ENCODE measurements around the gene OVAAL. TPM values are rescaled to one million over a fixed set of nuclear protein-coding genes. Genes with fewer than 3 reads are reported as not detected.

The OVAAL gene
- total and polyA plus RNA-seq, 9 of the 15 experiments (the other 6 are each of a cell fraction or from before 2014, with no cell fraction given): 0.04 to 0.18 (median 0.08) TPM; not detected in 4

DNA sequence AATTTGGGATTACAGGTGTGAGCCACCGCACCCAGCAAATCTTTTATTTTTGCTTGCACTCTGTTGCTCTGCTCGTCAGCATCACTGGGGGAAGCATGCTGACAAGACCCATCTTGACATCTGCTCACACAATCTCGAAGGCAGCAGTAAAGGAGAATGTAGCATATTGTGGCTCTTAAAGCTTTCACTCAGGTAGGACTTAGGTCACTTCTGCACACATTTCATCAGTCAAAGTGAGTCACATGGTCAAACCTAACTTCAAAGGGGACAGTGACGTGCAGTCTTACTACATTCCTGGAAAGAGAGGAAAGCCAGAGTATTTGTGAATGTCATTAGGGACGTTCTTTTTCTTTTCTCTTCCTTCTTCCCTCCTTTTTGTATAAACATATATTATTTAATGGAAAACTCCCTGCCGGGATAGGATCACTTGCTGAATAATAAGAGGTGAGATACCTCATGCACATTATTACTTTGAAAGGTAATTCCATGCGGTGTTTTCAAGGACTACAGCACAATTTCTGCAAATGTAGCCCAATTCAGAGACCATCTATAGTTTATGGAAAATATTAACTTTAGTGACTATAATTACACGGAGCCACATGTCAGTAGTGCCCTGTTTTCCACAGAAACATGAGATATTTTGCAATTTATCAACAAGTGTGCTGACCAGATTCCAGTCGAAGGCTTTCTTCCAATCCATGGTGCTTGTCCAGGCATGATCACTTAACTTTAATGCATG is 37.1 kb upstream of the OVAAL start (continued):
- TF ChIP-seq, protein P1, sequence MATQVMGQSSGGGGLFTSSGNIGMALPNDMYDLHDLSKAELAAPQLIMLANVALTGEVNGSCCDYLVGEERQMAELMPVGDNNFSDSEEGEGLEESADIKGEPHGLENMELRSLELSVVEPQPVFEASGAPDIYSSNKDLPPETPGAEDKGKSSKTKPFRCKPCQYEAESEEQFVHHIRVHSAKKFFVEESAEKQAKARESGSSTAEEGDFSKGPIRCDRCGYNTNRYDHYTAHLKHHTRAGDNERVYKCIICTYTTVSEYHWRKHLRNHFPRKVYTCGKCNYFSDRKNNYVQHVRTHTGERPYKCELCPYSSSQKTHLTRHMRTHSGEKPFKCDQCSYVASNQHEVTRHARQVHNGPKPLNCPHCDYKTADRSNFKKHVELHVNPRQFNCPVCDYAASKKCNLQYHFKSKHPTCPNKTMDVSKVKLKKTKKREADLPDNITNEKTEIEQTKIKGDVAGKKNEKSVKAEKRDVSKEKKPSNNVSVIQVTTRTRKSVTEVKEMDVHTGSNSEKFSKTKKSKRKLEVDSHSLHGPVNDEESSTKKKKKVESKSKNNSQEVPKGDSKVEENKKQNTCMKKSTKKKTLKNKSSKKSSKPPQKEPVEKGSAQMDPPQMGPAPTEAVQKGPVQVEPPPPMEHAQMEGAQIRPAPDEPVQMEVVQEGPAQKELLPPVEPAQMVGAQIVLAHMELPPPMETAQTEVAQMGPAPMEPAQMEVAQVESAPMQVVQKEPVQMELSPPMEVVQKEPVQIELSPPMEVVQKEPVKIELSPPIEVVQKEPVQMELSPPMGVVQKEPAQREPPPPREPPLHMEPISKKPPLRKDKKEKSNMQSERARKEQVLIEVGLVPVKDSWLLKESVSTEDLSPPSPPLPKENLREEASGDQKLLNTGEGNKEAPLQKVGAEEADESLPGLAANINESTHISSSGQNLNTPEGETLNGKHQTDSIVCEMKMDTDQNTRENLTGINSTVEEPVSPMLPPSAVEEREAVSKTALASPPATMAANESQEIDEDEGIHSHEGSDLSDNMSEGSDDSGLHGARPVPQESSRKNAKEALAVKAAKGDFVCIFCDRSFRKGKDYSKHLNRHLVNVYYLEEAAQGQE (IDR thresholded peaks at IDR 0.05; ENCODE audit: borderline replicate concordance): 0 out of 2 replicates have a peak, but pooled peaks have one; percentile 3
- TF ChIP-seq, protein P1 (CRISPR knock-in tag; IDR thresholded peaks at IDR 0.05; ENCODE audit: low read depth): no peak
- TF ChIP-seq NCOA2 (IDR thresholded peaks at IDR 0.05; ENCODE audit: partially characterized antibody in 2 of 2) (no peak), EHMT2 (IDR thresholded peaks at IDR 0.05) (no peak), TCF3 (CRISPR knock-in tag; IDR thresholded peaks at IDR 0.05) (no peak), ZNF699 (CRISPR knock-in tag; IDR thresholded peaks at IDR 0.05; ENCODE audit: insufficient replicate concordance) (no peak), DMBX1 (CRISPR knock-in tag; IDR thresholded peaks at IDR 0.05; ENCODE audit: borderline replicate concordance) (0 out of 2 replicates have a peak, but pooled peaks have one; percentile 56), ZNF507 (tag; conservative IDR thresholded peaks at IDR 0.05) (no peak), NR2C1 (IDR thresholded peaks at IDR 0.05) (no peak), NR2C1 (tag; IDR thresholded peaks at IDR 0.05) (peak; percentile 22; the same call in 1 of the 2 replicates), L3MBTL2 (IDR thresholded peaks at IDR 0.05) (peak; percentile 82), CHD1 (IDR thresholded peaks at IDR 0.05; ENCODE audit: low read length) (no peak), POLR2B (IDR thresholded peaks at IDR 0.05; ENCODE audit: low read depth, partially characterized antibody) (no peak), LCOR (CRISPR knock-in tag; IDR thresholded peaks at IDR 0.05) (peak; percentile 14; the same call in 1 of the 2 replicates), SNIP1 (IDR thresholded peaks at IDR 0.05; ENCODE audit: low read depth) (no peak)
- TF ChIP-seq, protein P2, sequence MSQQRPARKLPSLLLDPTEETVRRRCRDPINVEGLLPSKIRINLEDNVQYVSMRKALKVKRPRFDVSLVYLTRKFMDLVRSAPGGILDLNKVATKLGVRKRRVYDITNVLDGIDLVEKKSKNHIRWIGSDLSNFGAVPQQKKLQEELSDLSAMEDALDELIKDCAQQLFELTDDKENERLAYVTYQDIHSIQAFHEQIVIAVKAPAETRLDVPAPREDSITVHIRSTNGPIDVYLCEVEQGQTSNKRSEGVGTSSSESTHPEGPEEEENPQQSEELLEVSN (IDR thresholded peaks at IDR 0.05; ENCODE audit: borderline replicate concordance in 1 of 2, extremely low read depth in 1 of 2, insufficient read depth in 1 of 2, insufficient read length in 1 of 2, low read depth in 1 of 2, low read length in 1 of 2, poor library complexity in 1 of 2, severe bottlenecking in 1 of 2): no peak
- TF ChIP-seq, protein P3, sequence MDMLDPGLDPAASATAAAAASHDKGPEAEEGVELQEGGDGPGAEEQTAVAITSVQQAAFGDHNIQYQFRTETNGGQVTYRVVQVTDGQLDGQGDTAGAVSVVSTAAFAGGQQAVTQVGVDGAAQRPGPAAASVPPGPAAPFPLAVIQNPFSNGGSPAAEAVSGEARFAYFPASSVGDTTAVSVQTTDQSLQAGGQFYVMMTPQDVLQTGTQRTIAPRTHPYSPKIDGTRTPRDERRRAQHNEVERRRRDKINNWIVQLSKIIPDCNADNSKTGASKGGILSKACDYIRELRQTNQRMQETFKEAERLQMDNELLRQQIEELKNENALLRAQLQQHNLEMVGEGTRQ (CRISPR knock-in tag; IDR thresholded peaks at IDR 0.05): peak; percentile 60
- TF ChIP-seq, protein P4, sequence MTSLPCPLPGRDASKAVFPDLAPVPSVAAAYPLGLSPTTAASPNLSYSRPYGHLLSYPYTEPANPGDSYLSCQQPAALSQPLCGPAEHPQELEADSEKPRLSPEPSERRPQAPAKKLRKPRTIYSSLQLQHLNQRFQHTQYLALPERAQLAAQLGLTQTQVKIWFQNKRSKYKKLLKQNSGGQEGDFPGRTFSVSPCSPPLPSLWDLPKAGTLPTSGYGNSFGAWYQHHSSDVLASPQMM (CRISPR knock-in tag; IDR thresholded peaks at IDR 0.05): no peak
